Prostate gland (tissue), 2 donors: ENCODE data around the gene MNAT1.

Experiments used
- CTCF ChIP-seq, 4 experiments: fragments of 200-600 bp in 2 of 4; fragments of 450-650 bp in 2 of 4; sonication (generic) in 2 of 4; IDR thresholded peaks; 1 replicate in 3 of 4; 2 replicates in 1 of 4; pipeline ENCODE4 v1.5.1; 2016 to 2019; ENCODE audit warnings: antibody characterized with exemption in 4 of 4, mild to moderate bottlenecking in 2 of 4, moderate library complexity in 2 of 4
- POLR2AphosphoS5 ChIP-seq: sonication (generic); formaldehyde crosslinking; IDR thresholded peaks from one replicate; pipeline ENCODE4 v1.6.1; 2017; ENCODE audit warnings: antibody characterized with exemption

GRCh38 chr14:60981633-60982455 lies 247.3 kb downstream of the MNAT1 start:
- TF ChIP-seq CTCF (IDR thresholded peaks at IDR 0.05) (no peak), POLR2AphosphoS5 (no peak)
